GM18858 (cell line): ENCODE results near the gene POU5F1.
"Not testable (repeated sequence)": the region's sequence is repeated elsewhere in the genome, so short reads cannot be mapped to it uniquely, and the experiment has no call there.

Experiments
- ATAC-seq: cut with Tn5 transposase; IDR thresholded peaks from one replicate; pipeline ENCODE4 v1.9.1; 2021; ENCODE audit not compliant: unreplicated experiment

Gene POU5F1

GRCh38 chr6:31192431-31193105, 22.1 kb upstream of the POU5F1 start:
- not testable (repeated sequence) for ATAC-seq

DNA sequence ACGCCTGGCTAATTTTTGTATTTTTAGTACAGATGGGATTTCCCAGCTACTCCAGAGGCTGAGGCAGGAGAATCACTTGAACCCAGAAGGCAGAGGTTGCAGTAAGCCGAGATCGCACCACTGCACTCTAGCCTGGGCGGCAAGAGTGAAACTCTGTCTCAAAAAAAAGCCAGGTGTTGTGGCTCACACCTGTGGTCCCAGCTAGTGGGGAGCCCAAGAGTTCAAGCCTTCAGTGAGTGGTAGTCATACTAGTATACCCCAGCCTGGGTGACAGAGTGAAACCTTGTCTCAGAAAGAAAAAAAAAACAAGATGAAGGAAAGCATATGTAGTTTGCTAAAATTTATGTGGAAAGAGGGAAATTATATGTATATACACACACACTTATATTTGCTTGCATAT, 20.0 kb upstream of the POU5F1 start:
- no peak for ATAC-seq

GRCh38 chr6:31189223-31189622, 18.7 kb upstream of the POU5F1 start:
- not testable (repeated sequence) for ATAC-seq

GRCh38 chr6:31187780-31188194, 17.3 kb upstream of the POU5F1 start:
- no peak for ATAC-seq

DNA sequence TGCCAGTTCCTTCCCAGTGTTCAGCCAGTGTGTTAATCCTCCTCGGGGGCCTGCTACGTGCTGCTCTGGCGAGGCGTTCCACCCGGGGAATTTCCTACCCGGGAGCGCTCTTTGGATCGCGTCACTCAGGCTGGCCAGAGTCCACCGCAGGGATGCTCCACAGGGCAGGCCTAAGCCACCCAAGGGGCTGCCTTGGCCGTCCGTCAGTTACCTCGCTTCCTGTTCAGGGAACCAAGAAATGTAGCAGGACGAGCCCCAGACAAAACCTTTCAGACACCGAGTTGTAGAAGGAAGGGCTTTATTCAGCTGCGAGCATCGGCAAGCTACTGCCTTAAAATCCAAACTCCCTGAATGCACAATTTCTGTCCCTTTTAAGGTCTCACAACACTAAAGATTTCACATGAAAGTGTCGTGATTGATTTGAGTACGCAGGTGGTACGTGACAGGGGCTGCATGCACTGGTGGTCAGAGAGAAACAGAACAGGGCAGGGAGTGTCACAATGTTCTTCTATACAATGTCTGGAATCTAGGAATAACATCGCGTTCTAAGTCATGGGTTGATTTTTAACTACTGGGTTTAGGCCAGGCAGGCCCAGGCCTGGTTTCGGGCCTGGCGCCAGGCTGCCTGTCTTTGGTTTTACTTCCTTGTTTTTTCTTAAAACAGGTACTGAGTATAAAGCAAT, 15.7 kb upstream of the POU5F1 start:
- no peak for ATAC-seq

DNA sequence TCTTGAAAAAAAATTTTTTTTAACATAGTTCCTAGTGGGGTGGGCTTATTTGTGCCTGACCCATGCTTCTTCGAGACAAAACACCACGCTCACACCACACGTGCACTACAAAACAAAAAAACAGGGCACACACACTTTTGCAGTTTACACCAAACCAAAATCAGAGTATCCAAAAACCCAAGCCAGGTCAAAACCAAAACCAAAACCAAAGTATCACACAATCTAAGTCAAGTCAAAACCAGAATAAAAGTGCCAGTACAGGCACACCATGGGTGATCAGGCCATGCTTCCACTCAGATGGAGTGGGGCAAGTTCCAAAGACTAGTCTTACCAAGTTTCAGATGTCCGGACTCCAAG, 15.2 kb upstream of the POU5F1 start:
- ATAC-seq = not testable (repeated sequence)

- ATAC-seq = not testable (repeated sequence)
These were observed 13.4 kb upstream of the POU5F1 start for GRCh38 chr6:31183859-31184258.

- ATAC-seq = not testable (repeated sequence)
These were observed 12.8 kb upstream of the POU5F1 start for GRCh38 chr6:31183287-31183686.

DNA sequence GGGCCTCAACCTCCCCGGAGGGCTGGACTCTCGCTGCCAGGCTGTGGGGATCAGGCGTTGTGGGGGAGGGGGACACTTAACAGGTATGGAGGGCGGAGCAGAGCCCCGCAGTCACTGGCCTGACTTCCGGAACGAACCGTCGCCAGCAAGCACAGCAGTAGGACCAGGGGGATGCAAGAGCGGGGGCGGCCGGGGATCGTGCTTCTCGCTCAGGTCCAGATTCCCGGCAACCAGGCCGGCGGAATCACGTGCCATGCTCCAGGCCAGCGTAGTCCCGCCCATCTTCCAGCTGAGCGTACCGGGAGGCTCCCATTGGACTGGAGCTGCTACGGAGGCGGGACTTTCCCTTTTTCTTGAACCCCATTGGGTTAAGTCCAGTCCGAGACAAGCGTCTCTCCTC, 10.0 kb upstream of the POU5F1 start:
- ATAC-seq = no peak

GRCh38 chr6:31179896-31180295, 9.4 kb upstream of the POU5F1 start:
- ATAC-seq = no peak

GRCh38 chr6:31179042-31179386, 8.5 kb upstream of the POU5F1 start:
- no peak for ATAC-seq

- no peak for ATAC-seq
These were observed 7.9 kb upstream of the POU5F1 start for GRCh38 chr6:31178143-31179041.

GRCh38 chr6:31175971-31176370, 5.5 kb upstream of the POU5F1 start:
- ATAC-seq = no peak

- ATAC-seq = no peak
These were observed 3.9 kb upstream of the POU5F1 start for GRCh38 chr6:31174378-31174777.

GRCh38 chr6:31173406-31173805, 2.9 kb upstream of the POU5F1 start:
- ATAC-seq = no peak

DNA sequence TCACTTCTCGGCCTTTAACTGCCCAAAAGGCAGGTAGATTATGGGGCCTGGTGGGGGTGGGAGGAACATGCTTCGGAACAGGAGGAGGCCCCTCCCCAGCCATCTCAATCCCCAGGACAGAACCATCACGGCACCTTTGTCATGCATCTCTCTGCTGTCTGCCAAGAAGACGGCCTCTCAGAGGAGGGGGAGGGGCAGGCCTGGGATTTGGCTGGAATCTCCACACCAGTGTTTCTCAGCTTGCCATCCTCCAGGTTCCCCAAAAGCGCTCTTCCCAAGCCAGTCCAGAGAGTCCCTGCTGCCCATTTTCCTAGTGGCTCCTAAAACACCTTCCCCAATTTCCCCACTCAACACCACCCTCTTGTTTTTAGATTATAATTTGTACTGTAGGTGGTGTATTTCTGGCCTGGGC, 2.5 kb upstream of the POU5F1 start:
- no peak for ATAC-seq

- no peak for ATAC-seq
These were observed 1.7 kb upstream of the POU5F1 start for GRCh38 chr6:31171931-31172905.

DNA sequence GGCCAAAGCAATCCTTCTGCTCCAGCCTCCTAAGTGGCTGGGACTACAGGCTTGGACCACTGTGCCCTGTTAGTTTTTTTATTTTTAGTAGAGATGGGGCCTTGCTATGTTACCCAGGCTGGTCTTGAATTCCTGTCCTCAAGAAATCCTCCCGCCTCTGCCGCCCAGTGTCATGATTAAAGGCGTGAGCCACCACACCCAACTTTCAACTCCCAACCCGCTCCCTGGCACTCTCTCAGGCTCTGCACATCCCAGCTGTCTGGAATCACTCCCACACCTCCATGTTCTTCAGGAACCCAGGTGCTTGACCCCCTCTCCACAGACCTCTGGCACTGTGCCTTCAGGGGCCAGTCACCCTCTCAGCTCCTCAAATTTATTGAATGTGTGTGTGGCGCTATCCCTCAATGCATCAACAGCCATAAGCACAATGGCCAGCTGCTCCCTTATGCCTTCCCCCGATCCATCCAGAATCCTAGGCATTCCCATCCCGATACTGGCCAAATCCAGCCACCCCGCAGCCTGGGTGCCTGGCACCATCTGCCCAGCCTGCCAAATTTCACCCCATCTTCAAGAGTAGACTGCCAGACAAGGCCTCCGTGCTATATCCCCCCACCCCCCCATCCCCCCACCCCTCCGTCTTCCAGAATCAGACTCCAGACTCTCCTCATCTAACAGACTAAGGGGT, 647 bp upstream of the POU5F1 start:
- no peak for ATAC-seq

- ATAC-seq = not testable (repeated sequence)
These were observed 453 bp downstream of the POU5F1 start for GRCh38 chr6:31169858-31170599.
